Urothelium cell line (cell line): ENCODE measurements around the gene PUSL1.

Source experiments
- DNase-seq: peaks from one replicate; pipeline ENCODE4 v3.0.0; 2011; ENCODE audit warnings: low spot score, mixed read lengths
- FAIRE-seq: peaks from 2 replicates; lab custom pipeline; 2011; peaks lifted over from hg19 to GRCh38; lab: Jason Lieb, UNC

Gene PUSL1

DNA sequence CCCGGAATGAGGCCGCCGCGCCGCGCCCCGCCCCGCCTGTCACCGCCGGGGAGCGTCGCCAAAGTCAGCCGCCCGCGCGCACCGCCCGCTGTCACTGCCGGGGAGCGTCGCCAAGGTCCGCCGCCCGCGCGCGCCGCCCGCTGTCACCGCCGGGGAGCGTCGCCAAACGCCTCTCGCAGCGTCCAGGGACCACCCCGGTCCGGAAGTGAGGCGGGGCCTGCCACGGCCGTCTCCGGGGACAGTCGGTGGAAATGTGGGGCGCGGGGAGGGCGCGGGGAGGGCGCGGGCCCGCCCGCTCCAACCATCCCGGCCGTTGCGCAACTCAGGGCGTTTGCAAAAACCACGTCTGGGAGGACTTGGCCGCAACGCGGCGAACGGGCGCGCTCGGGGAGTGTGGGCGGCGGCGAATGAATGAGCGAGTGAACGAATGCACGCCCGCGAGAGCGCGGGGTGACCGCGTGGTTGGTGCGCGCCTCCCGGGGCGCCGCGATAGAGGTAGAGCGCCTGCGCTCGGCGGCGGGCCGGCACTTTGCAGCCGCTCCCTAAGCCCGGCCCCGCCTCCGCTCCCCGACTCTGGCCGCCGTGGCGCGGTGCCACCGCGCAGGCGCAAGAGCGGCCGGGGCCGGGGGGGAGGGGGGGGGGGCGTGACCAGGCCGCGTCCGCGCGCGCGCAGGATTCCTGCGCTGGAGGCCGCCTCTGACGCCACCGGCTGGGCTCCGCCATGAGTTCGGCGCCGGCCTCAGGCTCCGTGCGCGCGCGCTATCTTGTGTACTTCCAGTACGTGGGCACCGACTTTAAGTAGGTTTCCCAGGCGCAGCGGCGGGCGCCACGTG, at the start of gene PUSL1, which contains the start of gene ACAP3:
TSS of gene PUSL1 (plus strand) at position 675 of the 833 bp plus-strand sequence. CDS start at position 722, 47 bp downstream.
TSS of gene ACAP3 (minus strand) at position 8 of the 833 bp plus-strand sequence. CDS start 115 bp downstream, outside the sequence.
- peak; percentile 52 for FAIRE-seq
- DNase-seq = peak; percentile 93

DNA sequence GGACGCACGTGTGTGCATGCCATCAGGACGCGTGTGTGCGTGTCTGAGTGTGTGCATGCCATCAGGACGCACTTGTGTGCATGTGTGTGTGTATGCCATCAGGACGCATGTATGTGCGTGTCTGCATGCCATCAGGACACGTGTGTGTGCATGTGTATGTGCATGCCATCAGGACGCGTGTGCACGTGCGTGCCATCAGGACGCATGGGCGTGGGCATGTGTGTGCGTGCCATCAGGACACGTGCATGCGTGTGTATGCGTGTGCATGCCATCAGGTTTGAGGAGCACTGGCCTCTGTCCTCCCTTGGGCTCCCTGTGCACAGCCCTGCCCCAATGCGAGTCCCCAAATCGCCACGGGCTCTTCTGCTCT, 49.3 kb upstream of the PUSL1 start:
- FAIRE-seq = peak; percentile 98
- no peak for DNase-seq

GRCh38 chr1:1259540-1259939, 48.9 kb upstream of the PUSL1 start:
- no peak for FAIRE-seq

GRCh38 chr1:1259951-1260600, 48.3 kb upstream of the PUSL1 start:
- DNase-seq (no peak), FAIRE-seq (no peak)

More at GRCh38 chr1:1259540-1259939, 48.9 kb upstream of the PUSL1 start:
- DNase-seq = no peak

DNA sequence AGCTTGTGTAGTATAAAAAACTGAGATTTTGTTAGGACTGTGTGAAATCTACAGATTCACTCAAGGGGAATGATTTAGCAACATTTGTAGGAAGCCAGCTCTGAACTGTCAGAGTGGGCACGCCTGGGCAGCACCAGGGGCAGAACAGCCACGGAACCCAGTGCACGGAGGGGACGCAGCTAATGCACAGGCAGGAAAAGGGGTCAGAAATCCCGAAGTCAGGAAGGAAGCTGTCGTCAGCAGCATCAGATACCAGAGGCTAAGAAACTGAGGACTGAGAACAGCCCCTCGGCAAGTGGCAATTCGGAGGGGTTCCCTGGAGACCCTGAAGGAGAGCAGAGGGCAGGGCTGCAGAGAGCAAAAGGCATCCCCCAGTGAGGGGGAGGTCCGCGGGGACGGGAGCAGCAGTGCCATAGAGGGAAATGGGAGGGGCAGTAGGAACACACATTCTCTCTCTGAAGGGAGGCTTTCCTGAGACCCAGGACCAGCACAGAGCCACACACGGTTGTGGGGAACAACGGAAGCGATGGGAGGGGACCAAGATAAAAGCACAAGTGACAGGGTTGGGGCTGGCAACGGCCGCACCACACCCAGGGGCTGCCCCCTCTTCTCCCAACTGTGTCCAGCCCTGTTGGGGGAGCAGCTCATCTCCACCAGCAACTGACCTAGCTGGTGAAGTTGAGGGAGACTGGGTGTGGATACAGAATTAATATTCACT, 47.4 kb upstream of the PUSL1 start:
- FAIRE-seq = no peak
- no peak for DNase-seq

DNA sequence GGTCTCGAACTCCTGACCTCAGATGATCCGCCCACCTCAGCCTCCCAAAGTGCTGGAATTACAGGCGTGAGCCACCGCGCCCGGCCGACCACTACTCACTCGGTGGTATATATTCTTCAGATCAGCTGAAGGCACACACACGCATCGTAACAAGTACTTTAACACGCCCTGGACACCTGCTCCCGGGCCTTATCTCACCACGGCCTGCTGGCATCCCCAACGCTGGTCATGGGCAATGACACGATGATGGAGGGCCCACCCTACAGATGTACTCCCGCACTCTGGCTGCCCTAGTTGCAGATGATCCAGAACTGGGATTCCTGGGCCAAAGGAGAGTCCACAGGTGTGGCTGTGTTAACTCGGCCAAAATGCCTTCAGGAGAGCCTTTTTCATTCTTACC, 46.3 kb upstream of the PUSL1 start:
- FAIRE-seq = no peak
- DNase-seq = no peak

DNA sequence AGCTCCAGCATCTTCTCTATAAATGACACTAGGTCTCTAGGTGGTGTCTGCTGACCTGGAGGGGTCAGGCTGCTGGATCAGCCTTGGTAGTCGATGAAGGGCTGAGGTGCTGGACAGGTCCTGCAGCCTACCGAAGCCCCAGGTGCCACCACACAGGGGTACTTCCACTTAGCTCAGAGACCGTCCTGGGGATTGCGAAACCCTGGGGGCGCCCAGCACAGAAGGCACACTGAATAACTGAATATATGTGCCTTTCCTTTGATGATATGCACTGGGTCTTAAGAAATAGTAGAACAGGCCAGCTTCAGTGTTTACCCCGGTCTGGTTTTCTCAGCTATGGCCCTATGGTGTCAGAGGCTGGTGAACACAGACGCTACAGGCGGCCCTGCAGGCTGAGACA, 45.6 kb upstream of the PUSL1 start:
- DNase-seq (no peak), FAIRE-seq (no peak)

DNA sequence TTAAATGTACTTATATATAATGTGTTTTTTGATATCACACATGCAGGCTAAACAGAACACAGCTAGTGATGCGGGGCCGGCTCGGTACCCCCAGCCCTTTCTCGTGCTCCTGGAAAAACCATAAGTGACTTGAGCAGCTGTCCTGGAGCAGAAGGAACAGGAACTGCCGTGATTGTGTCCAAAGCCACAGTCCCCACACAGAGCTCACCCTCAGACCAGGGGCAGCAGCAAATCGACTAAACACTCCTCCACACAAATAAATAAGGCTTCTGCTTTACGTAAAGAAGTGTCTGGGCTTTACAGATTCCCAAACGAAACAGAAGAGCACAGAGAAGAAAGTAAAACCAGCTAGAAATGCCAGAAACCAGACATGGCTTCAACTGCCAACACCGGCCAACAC, 44.4 kb upstream of the PUSL1 start:
- no peak for FAIRE-seq
- DNase-seq = no peak

- DNase-seq = peak; percentile 42
- FAIRE-seq = no peak
These were observed 43.5 kb upstream of the PUSL1 start for GRCh38 chr1:1264868-1265272.

DNA sequence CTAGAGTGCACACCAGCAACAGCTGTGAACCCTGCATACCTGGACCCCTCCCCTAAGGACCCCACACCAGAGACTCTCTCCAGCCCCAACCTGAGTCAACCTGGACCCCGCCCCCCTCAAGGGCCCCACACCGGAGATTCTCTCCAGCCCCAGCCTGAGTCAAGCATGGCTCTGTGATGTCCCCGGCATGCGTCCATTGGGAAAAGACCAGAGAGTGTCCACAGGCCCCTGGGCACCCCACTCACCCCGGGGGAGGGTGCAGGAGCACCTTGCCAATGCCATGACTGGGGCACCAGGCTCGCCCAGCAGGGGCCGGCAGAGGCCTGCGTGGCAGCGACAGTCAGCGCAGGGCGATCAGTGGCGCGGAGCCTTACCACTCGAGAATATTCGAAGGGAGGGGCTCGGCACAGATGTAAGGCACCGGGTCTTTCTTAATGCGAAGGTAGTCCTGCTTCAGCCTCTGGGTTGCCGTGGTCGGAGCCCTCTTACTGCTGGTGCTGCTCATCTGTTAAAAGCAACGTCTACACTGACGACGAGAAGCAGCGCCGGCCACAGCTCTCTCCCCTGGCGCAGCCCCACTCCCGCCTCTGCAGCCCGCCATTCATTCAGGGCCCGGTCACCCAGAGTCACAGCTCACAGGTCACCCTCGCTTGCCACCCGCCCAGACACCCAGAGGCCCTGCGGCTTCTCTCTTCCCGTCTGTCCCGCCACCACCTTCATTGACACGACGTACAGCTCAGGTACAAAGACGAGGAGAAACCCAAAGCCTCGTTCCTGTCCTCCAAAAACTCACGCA, 40.7 kb upstream of the PUSL1 start:
- no peak for FAIRE-seq
- no peak for DNase-seq

GRCh38 chr1:1268284-1268682, 40.1 kb upstream of the PUSL1 start:
- DNase-seq (no peak), FAIRE-seq (no peak)

DNA sequence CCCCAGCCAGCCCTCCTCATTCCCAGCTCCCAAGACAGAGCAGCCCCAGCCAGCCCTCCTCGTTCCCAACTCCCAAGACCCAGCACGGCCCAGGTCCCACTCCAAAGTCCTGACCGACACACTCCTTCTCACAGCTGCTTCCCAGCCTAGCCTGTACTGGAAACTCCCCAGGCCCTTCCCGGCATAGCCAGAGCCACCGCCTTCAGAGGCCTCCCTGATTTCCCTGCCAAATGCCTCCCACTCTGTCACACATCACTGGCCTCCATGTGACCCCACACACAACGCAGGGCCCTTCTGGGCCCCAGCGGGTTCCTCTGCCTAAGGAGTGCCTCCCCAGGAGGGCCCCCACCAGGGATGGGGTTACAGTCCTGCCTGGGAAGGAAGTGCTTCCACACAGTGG, 37.6 kb upstream of the PUSL1 start:
- DNase-seq (no peak), FAIRE-seq (no peak)

- FAIRE-seq (no peak), DNase-seq (no peak)
These were observed 35.8 kb upstream of the PUSL1 start for GRCh38 chr1:1272341-1273208.

DNA sequence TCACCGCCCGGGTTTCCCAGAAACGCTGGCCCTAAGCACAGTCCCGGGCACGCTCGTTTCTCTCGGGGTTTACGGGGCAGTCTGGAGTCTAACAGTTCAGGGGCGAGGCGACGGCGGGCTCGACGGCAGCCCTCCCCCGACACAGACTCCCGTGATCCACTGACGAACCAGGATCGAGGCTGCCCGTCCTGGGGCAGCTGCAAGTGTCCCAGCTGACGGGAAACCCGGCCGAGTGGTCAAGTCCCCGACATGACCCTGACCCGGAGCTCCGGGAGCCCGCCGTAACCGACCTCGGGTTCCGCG, 35.2 kb upstream of the PUSL1 start:
- no peak for FAIRE-seq
- DNase-seq = no peak

DNA sequence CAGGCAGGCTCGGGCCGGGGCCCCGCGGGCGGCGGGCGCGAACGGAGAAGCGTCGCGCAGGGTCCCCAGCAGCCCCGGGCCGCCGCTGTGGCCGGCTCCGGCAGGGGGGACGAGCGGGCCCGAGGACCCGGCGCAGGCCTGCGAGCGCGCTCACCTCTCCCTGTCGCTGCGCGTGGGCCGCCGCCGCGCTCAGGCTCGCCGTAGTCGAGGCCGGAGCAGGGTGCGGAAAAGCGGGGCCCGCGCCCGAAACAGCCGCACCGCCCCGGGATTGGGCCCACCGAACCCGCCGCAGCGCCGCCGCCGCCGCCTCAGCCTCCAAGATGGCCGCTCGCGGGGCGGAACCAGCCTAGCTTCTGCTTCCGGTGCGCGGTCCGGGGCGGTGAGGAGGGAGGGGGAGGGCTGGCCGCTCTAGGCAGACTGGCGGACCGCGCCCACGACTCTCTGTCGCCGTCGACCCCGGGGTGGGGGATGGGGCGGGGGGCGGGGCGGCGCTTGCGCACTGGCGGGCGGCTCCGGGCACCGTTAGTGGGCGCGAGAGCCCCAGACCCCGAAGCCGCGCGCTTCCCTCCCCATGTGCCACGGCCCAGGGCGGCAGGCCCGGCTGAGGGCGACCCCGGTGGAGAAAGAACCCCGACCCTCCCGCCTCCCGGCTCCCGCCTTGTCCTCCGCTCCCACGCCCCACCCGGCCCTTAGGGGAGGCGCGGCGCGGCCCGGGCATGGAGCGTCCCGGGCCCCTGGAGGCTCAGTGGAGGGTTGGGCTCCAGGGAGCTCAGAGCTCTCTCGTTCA, 34.7 kb upstream of the PUSL1 start, which contains the start of gene UBE2J2:
TSS of gene UBE2J2 (minus strand) at position 343 of the 787 bp plus-strand sequence. CDS start 5,862 bp downstream, outside the sequence.
- DNase-seq = peak; percentile 95
- FAIRE-seq = no peak

- no peak for DNase-seq
- no peak for FAIRE-seq
These were observed 34.0 kb upstream of the PUSL1 start for GRCh38 chr1:1274299-1274930.

DNA sequence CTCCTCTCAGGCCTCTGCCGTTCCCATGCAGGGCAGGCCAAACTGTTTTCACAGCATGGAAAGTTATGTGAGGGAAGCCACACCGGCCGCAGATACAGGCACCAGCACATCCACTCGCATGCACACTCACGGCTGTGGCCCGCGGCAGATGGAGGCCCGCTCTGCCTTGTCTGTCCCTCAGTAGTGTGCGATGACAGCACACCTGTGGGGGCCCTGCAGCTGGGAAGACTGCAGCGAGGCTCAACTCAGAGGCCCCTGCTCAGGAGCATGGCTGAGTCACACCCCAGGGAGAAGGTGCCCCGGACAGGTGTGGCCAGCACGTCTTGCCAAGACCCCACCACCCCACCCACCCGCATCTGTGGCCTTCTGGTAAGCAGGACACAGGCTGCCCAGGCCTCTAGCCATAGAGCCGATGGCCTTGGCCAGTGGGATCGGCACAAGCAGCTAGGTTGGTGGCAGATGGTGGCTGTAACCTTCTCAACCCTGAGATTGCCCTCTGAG, 33.4 kb upstream of the PUSL1 start:
- no peak for FAIRE-seq
- DNase-seq = no peak

DNA sequence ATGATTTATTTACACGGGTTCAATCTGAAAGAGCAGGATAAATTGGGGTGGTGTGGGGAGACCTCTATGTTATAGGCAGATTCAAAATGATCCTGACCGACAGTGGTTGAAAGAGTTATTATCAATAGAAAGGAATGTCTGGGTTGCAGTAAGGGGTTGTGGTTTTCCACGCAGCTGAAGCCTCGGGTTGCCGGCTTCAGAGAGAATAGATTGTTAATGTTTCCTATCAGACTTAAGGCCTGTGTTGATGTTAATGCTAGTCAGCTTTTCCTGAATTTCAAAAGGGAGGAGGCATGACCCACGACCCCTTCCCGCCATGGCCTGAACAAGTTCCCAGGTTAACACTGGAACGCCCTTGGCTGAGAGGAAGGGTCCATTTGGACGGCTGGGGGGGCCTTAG, 32.6 kb upstream of the PUSL1 start:
- FAIRE-seq (no peak), DNase-seq (no peak)
